UCSD-AML1 (cell line): Measurements from ENCODE around the gene SART3.

ENCODE experiments used
- DNase-seq: peaks from one replicate; lab custom pipeline; 2025; ENCODE audit not compliant: unreplicated experiment; lab: John Stamatoyannopoulos, UW

Gene SART3

GRCh38 chr12:108526482-108527165 is 34.3 kb downstream of the SART3 start:
- no peak for DNase-seq

GRCh38 chr12:108525681-108526080 is 35.3 kb downstream of the SART3 start:
- no peak for DNase-seq

GRCh38 chr12:108523365-108523764 is 37.6 kb downstream of the SART3 start:
- DNase-seq, result no peak

GRCh38 chr12:108519558-108519957 is 41.4 kb downstream of the SART3 start:
- DNase-seq, result no peak

GRCh38 chr12:108518716-108519496 is 42.1 kb downstream of the SART3 start:
- no peak for DNase-seq

- no peak for DNase-seq
Observed at GRCh38 chr12:108518101-108518715, 42.8 kb downstream of the SART3 start.

GRCh38 chr12:108517288-108518100 is 43.5 kb downstream of the SART3 start:
- DNase-seq, result no peak

- DNase-seq, result no peak
Observed at GRCh38 chr12:108516511-108517275, 44.3 kb downstream of the SART3 start.

GRCh38 chr12:108515916-108516315 is 45.1 kb downstream of the SART3 start:
- DNase-seq, result no peak

GRCh38 chr12:108514973-108515814 is 45.8 kb downstream of the SART3 start, which contains the start of gene FICD:
FICD (plus strand) TSS chr12:108515277; CDS start chr12:108516973, 1,696 bp downstream.
- DNase-seq, result peak; percentile 99

GRCh38 chr12:108514468-108514972 is 46.5 kb downstream of the SART3 start:
- no peak for DNase-seq

GRCh38 chr12:108511633-108512540 is 49.1 kb downstream of the SART3 start:
- peak; percentile 53 for DNase-seq

GRCh38 chr12:108510836-108511235 is 50.1 kb downstream of the SART3 start:
- DNase-seq, result no peak

- no peak for DNase-seq
Observed at GRCh38 chr12:108509806-108510205, 51.2 kb downstream of the SART3 start.

- DNase-seq, result no peak
Observed at GRCh38 chr12:108507971-108508642, 52.9 kb downstream of the SART3 start.

- DNase-seq, result no peak
Observed at GRCh38 chr12:108505129-108505528, 55.8 kb downstream of the SART3 start.

GRCh38 chr12:108502922-108503321 is 58.1 kb downstream of the SART3 start:
- DNase-seq, result no peak

- DNase-seq, result no peak
Observed at GRCh38 chr12:108498136-108498535, 62.8 kb downstream of the SART3 start.
